Kidney (tissue), 14 donors: ENCODE data around the gene RBFA. TPM values are rescaled to one million over a fixed set of nuclear protein-coding genes. Genes with fewer than 3 reads are reported as not detected.
"Not testable (repeated sequence)": the region's sequence is repeated elsewhere in the genome, so short reads cannot be mapped to it uniquely, and the experiment has no call there.

ENCODE experiments used
- DNase-seq, 5 donors: peaks; one replicate each; pipeline ENCODE4 v3.0.0-alpha.2; 2013 to 2020
- FAIRE-seq: peaks from 2 replicates; lab custom pipeline; 2012; peaks lifted over from hg19 to GRCh38; lab: Jason Lieb, UNC
- H3K27ac ChIP-seq, 2 donors: one replicate each; pipeline ENCODE4 v1.7.0; 2013; ENCODE audit warnings: low read depth in 2 of 2, low read length in 2 of 2, inconsistent platforms in 1 of 2
- H3K27me3 ChIP-seq: one replicate; pipeline ENCODE4 v1.7.1; 2013; ENCODE audit warnings: low read length, inconsistent platforms; ENCODE audit not compliant: control insufficient read depth, insufficient read depth
- H3K36me3 ChIP-seq, 3 donors: one replicate each; pipeline versions ENCODE4 v1.7.0 to v1.7.1; 2013; ENCODE audit warnings: low read length in 3 of 3, control low read depth in 1 of 3, inconsistent platforms in 1 of 3; ENCODE audit not compliant: insufficient read depth in 3 of 3, control insufficient read depth in 2 of 3
- H3K4me1 ChIP-seq, 3 donors: one replicate each; pipeline versions ENCODE4 v1.7.0 to v1.7.1; 2013; ENCODE audit warnings: low read length in 3 of 3, inconsistent platforms in 1 of 3, low read depth in 1 of 3; ENCODE audit not compliant: control insufficient read depth in 2 of 3, insufficient read depth in 2 of 3
- H3K4me3 ChIP-seq, 3 donors: one replicate each; pipeline versions ENCODE4 v1.7.0 to v1.8.1; 2013; ENCODE audit warnings: low read length in 3 of 3, control low read depth in 1 of 3, inconsistent platforms in 1 of 3
- H3K9ac ChIP-seq, 3 donors: one replicate each; pipeline versions ENCODE4 v1.7.0 to v1.7.1; 2013; ENCODE audit warnings: low read length in 3 of 3, control low read depth in 1 of 3, inconsistent platforms in 1 of 3
- H3K9me3 ChIP-seq, 3 donors: one replicate each; pipeline versions ENCODE4 v1.7.0 to v1.7.1; 2013; ENCODE audit warnings: low read length in 3 of 3, control low read depth in 1 of 3, inconsistent platforms in 1 of 3; ENCODE audit not compliant: control insufficient read depth in 2 of 3, insufficient read depth in 1 of 3
- CTCF ChIP-seq: IDR thresholded peaks from 3 replicates; pipeline ENCODE4 v1.5.1; 2012; ENCODE audit warnings: mild to moderate bottlenecking, moderate library complexity, borderline replicate concordance; ENCODE audit not compliant: insufficient read depth; ENCODE audit errors: extremely low read depth
- intact Hi-C: fragments of 100-400 bp; cut with DNase I; formaldehyde crosslinking; loops from one replicate; pipeline ENCODE4 v1.11.1; 2022
- polyA plus RNA-seq: library from polyadenylated mRNA; stranded (reverse); fragments of 350-450 nt; fragmentation: Illumina TruSeq; extraction: RNeasy Lipid Tissue Mini Kit (QIAGEN cat#74804); gene quantifications from one replicate; pipeline ENCODE4 v1.2.3, GENCODE V29; 2014; ENCODE audit warnings: low read depth, low replicate concordance; ENCODE audit not compliant: insufficient read depth
- total RNA-seq: library from RNA; stranded (reverse); fragmentation: NEBNext Ultra II Directional; extraction: Animal tissue kit (Norgen Biotek cat#: 25700); gene quantifications from one replicate; pipeline ENCODE4 v1.2.1, GENCODE V29; 2021
- donor health status: control.
- donor health status: control.
- donor health status: control.
- donor health status: control.
- donor health status: control.
- donor health status: DM: yes; HTN: yes; CAD: no.
- donor health status: Normal renal cell carcinoma (clear cell type).

Gene RBFA
- total and polyA plus RNA-seq, 2 donors from 2014 or later = 17.7 to 21.4 TPM

- H3K36me3 ChIP-seq = peaks cover 0 to 3% (median 0%) of the 10 kb centered on the region in 3 donors
- DNase-seq = peak; percentile 86 to 95 (median 91)
- FAIRE-seq = no peak
- H3K4me3 ChIP-seq = peak within 1 kb of the TSS; percentile 87 to 88 (median 88)
- no peak for TF ChIP-seq CTCF
- peak within 1 kb of the TSS; percentile 96 to 97 for H3K27ac ChIP-seq
- peak within 1 kb of the TSS; percentile 44 to 85 (median 81) for H3K9ac ChIP-seq
- peaks cover 0 to 7% (median 2%) of the 10 kb centered on the region in 3 donors for H3K4me1 ChIP-seq
- intact Hi-C loops = no loop called here
- H3K9me3 ChIP-seq = no peaks in the 10 kb centered on the region
- no peaks in the 10 kb centered on the region for H3K27me3 ChIP-seq
Measured at GRCh38 chr18:79988451-79989194, 45.6 kb upstream of the RBFA start, which contains the start of gene TXNL4A. TXNL4A (minus strand) TSS chr18:79988563; CDS start chr18:79988392, 171 bp downstream.

GRCh38 chr18:79989195-79989497 lies 45.1 kb upstream of the RBFA start:
- no peaks in the 10 kb centered on the region for H3K27me3 ChIP-seq
- no peaks in the 10 kb centered on the region for H3K9me3 ChIP-seq
- H3K27ac ChIP-seq = peak overlapping the region; percentile 96 to 97
- FAIRE-seq (no peak), DNase-seq (no peak)
- peaks cover 0 to 3% (median 0%) of the 10 kb centered on the region in 3 donors for H3K36me3 ChIP-seq
- H3K9ac ChIP-seq = peak overlapping the region in 1 of 3 donors; percentile 85
- no peak for TF ChIP-seq CTCF
- peak overlapping the region in 2 of 3 donors; percentile 87 to 88 for H3K4me3 ChIP-seq
- intact Hi-C loops = no loop called here
- peaks cover 0 to 7% (median 0%) of the 10 kb centered on the region in 3 donors for H3K4me1 ChIP-seq

- H3K36me3 ChIP-seq = no peaks in the 10 kb centered on the region
- H3K4me3 ChIP-seq = no peak overlapping the region
- H3K27ac ChIP-seq = no peak overlapping the region
- TF ChIP-seq CTCF = no peak
- H3K9me3 ChIP-seq = no peaks in the 10 kb centered on the region
- FAIRE-seq (peak; percentile 50), DNase-seq (no peak)
- peaks cover 0 to 6% (median 0%) of the 10 kb centered on the region in 3 donors for H3K4me1 ChIP-seq
- no peaks in the 10 kb centered on the region for H3K27me3 ChIP-seq
- H3K9ac ChIP-seq = no peak overlapping the region
- intact Hi-C loops = no loop called here
Measured at GRCh38 chr18:79991494-79991893, 42.7 kb upstream of the RBFA start.

GRCh38 chr18:79999701-80000100 lies 34.5 kb upstream of the RBFA start:
- H3K27me3 ChIP-seq, H3K9ac ChIP-seq, FAIRE-seq, H3K9me3 ChIP-seq, DNase-seq, H3K27ac ChIP-seq, H3K4me1 ChIP-seq, H3K36me3 ChIP-seq, H3K4me3 ChIP-seq, intact Hi-C loops: not testable (repeated sequence)
